ENCODE measurements around the gene MACROD1.

MACROD1 gene

DNA sequence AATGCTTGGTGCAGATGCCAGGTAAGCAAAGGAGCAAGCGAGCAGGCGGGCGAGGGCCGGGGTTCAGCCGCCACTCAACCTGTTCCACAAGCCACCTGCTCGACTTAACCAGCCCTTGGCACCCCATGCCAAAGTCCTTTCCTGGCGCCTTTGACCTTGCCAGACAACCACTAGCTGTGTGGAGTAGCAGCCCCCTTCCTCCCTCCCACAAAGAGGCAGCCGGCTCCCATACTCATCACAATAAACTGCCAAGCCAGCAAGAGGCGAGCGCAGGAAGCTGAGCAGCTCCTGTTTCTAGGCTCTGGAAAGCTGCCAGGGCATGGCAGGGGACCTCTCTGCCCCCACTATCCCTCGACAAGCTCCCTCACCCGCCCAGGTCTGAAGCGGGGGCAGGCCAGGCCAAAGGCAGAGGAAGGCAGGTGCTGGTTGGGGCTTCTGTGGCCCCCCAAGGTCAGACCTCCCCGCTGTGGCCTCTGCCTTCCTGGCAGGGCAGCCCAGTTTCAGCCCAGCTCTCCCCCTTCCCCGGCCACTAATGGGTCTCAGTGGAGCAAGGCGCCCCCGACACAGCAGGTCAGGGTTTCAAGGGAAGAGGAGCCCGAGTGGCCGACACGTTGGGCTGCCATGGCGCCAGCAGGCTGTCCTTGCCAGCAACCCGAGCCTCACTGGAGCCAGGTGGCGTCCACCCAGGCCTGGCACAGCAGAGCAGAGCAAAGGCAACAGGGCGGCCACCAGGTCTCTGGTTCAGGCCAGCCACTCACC is 15.3 kb downstream of the MACROD1 start:
- TF ChIP-seq, protein P1, sequence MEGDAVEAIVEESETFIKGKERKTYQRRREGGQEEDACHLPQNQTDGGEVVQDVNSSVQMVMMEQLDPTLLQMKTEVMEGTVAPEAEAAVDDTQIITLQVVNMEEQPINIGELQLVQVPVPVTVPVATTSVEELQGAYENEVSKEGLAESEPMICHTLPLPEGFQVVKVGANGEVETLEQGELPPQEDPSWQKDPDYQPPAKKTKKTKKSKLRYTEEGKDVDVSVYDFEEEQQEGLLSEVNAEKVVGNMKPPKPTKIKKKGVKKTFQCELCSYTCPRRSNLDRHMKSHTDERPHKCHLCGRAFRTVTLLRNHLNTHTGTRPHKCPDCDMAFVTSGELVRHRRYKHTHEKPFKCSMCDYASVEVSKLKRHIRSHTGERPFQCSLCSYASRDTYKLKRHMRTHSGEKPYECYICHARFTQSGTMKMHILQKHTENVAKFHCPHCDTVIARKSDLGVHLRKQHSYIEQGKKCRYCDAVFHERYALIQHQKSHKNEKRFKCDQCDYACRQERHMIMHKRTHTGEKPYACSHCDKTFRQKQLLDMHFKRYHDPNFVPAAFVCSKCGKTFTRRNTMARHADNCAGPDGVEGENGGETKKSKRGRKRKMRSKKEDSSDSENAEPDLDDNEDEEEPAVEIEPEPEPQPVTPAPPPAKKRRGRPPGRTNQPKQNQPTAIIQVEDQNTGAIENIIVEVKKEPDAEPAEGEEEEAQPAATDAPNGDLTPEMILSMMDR (IDR thresholded peaks at IDR 0.05; ENCODE audit: low read depth, low read length, missing control alignments): no peak
- H3K4me3 ChIP-seq (replicated peaks; ENCODE audit: low read depth, low read length): no peak overlapping the region
- DNase-seq (ENCODE audit: extremely low read depth, low read depth): no peak

DNA sequence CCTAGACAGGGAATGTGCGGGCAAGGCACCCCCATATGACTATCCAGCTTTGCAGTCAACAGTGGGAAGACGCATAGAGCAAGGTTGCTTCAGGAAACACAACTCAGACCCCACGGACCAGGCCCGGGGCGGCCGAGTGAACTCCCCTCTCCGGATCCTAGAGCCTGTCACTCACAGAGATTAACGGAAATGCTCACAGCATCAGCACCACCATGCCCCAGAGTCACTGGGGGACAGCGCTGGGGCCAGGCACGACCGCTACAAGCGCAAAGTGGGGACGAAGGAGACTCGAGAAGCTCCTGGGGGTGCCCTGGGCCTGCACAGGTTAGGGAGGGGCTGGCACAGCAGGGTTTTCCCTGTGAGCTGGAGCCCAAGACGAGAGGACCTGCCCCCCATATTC is 15.9 kb downstream of the MACROD1 start:
- TF ChIP-seq, protein P1 (IDR thresholded peaks at IDR 0.05; ENCODE audit: low read depth, low read length, missing control alignments): no peak
- DNase-seq (ENCODE audit: extremely low read depth, low read depth): no peak
- H3K4me3 ChIP-seq (replicated peaks; ENCODE audit: low read depth, low read length): no peak overlapping the region

DNA sequence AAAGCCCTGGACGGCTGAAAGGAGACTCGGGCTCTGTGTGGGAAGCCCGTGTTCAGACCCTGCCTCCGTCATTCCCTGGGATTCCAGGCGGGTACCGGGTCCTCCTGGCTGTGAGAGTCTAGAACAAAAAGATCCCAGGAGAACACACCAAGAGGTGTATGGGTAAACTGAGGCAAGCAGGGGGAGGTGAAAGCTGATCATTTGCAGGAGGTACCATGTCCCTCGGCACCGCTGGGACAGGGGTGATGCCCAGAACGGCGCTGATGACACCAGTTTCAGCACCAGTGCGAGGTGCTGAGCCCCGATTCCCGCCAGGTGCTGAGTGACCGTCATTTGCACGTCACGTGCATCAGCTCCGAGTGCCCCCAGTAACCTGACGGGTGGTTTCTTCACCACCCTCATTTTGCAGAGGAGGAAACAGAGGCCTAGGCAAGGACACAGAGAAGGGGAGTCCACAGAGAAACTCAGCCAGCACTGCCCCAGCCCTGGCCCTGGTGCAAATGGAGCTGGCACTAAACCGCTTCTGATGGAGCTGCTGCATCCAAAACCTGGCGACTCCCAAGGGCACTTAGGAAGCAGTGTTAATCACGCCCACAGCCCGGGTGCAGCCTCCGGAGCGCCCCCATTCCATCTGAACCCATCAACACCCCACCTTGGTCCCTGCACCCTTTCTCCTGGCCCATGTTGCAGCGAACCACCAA is 16.8 kb downstream of the MACROD1 start:
- H3K4me3 ChIP-seq (replicated peaks; ENCODE audit: low read depth, low read length): no peak overlapping the region
- DNase-seq (ENCODE audit: extremely low read depth, low read depth): no peak
- TF ChIP-seq, protein P1 (IDR thresholded peaks at IDR 0.05; ENCODE audit: low read depth, low read length, missing control alignments): no peak

DNA sequence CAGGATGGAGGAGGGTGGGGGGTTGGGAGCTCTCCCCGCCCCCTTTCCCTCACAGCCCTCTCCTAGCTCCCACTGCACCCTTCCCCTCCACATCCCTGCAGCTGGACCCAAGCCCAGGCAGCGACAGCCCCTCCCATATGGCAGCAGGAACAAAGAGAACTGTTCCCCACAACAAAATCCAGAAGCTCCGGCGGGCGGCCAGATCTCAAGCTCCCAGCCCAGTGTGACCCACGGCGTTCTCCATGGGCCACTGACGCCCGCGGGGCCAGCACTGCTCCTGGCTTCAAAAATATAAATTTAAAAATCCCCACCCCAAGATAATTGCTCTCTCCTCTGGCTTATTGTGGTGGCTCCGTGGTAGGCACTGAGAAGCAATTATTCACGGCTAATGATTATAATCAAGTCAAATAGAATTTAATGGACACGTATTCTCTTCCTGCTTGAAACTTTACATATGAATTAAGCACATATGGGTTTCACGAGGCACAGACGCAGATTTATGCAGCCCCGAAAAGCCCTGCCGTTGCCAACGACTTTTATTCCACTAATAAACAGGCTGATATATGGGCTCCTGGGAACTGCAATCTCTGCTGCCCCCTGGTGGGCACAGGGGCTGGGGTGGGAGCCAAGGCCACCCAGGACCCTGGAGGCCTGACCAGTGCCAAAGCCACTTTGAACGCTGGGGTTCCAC is 17.5 kb downstream of the MACROD1 start:
- H3K4me3 ChIP-seq (replicated peaks; ENCODE audit: low read depth, low read length): no peak overlapping the region
- peak; percentile 83 for DNase-seq (ENCODE audit: extremely low read depth, low read depth)
- TF ChIP-seq, protein P1 (IDR thresholded peaks at IDR 0.05; ENCODE audit: low read depth, low read length, missing control alignments): peak; percentile 99

DNA sequence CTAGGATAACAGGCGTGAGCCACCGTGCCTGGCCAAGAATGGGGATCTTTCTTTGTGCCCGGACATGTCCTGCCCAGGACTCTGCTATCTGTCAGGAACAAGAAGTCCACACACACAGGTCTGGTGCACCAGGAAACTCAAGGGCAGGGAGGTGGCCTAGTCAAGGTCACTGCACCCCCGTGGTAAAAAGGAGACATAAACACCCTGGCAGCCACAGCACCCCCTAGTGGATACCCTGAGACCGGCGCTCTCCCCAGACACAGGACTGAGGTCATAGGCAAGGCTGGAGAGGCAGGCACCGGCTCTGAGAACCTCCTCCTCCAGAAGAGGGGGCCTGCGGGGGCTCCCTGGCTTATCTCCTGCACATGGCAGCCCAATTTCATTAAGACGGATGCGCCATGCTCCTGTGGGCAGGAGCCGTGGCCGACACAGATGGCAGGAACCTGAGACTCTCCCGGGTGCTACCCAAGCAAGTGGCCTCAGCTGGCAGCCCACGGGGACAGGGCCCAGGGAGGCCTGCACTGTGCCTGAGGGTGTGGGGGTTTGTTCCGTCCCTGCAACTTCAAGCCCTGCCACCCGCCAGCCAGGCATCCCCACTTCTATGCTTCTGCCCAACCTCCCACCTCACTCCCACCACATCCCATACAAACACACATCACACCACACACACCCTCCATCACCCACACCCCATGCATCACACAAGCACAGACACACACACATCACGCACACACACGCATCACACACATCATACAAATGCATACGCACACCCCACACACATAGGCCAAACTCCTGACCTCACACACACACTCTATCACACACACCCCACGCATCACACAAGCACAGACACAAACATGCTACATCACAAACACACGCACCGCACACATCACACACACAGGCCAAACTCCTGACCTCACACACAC is 19.6 kb downstream of the MACROD1 start:
- TF ChIP-seq, protein P1 (IDR thresholded peaks at IDR 0.05; ENCODE audit: low read depth, low read length, missing control alignments): peak; percentile 80
- no peak overlapping the region for H3K4me3 ChIP-seq (replicated peaks; ENCODE audit: low read depth, low read length)
- DNase-seq (ENCODE audit: extremely low read depth, low read depth): no peak
